Astrocyte (in vitro differentiated cells and primary cell): ENCODE results near the gene ASIC3. TPM values are rescaled to one million over a fixed set of nuclear protein-coding genes. Genes with fewer than 3 reads are reported as not detected.

Source experiments
- DNase-seq: peaks from one replicate; pipeline ENCODE4 v3.0.0-alpha.2; 2010; ENCODE audit warnings: low read depth
- FAIRE-seq: peaks from 2 replicates; lab custom pipeline; 2011; peaks lifted over from hg19 to GRCh38; lab: Jason Lieb, UNC
- H2AFZ ChIP-seq: 2 replicates; pipeline ENCODE4 v1.6.0; 2012; ENCODE audit warnings: low read depth, low read length, inconsistent platforms
- H3K27ac ChIP-seq: 2 replicates; pipeline ENCODE4 v1.5.1; 2011; ENCODE audit warnings: low read depth, low read length, inconsistent platforms
- H3K27me3 ChIP-seq: 2 replicates; pipeline ENCODE4 v1.6.0; 2011; ENCODE audit warnings: low read length, inconsistent platforms; ENCODE audit not compliant: insufficient read depth
- H3K36me3 ChIP-seq: 2 replicates; pipeline ENCODE4 v1.5.1; 2011; ENCODE audit warnings: low read length, inconsistent platforms; ENCODE audit not compliant: insufficient read depth
- H3K4me1 ChIP-seq: 2 replicates; pipeline ENCODE4 v1.5.1; 2011; ENCODE audit warnings: low read length, inconsistent platforms; ENCODE audit not compliant: insufficient read depth
- H3K4me2 ChIP-seq: 2 replicates; pipeline ENCODE4 v1.6.0; 2012; ENCODE audit warnings: low read length, inconsistent platforms
- H3K4me3 ChIP-seq: 2 replicates; pipeline ENCODE4 v1.5.1; 2011; ENCODE audit warnings: low read depth, mild to moderate bottlenecking, low read length, inconsistent platforms; ENCODE audit not compliant: insufficient read depth
- H3K79me2 ChIP-seq: 2 replicates; pipeline ENCODE4 v1.6.0; 2012; ENCODE audit warnings: mild to moderate bottlenecking, low read length, inconsistent platforms; ENCODE audit not compliant: insufficient read depth
- H3K9ac ChIP-seq: 2 replicates; pipeline ENCODE4 v1.6.0; 2012; ENCODE audit warnings: mild to moderate bottlenecking, low read length, inconsistent platforms
- H3K9me3 ChIP-seq: 2 replicates; pipeline ENCODE4 v1.5.1; 2012; ENCODE audit warnings: low read depth, mild to moderate bottlenecking, low read length, inconsistent platforms; ENCODE audit not compliant: insufficient read depth
- H4K20me1 ChIP-seq: 2 replicates; pipeline ENCODE4 v1.6.0; 2012; ENCODE audit warnings: low read length, inconsistent platforms; ENCODE audit not compliant: insufficient read depth
- H3K27ac Mint-ChIP-seq: one replicate; pipeline ENCODE4 v1.8.0; 2021; ENCODE audit warnings: mild to moderate bottlenecking, mixed read lengths; ENCODE audit not compliant: unreplicated experiment
- H3K27me3 Mint-ChIP-seq: one replicate; pipeline ENCODE4 v1.8.0; 2021; ENCODE audit warnings: low read depth, mixed read lengths; ENCODE audit not compliant: unreplicated experiment
- H3K36me3 Mint-ChIP-seq: one replicate; pipeline ENCODE4 v1.8.0; 2021; ENCODE audit warnings: low read depth, mixed read lengths; ENCODE audit not compliant: unreplicated experiment
- H3K4me1 Mint-ChIP-seq: one replicate; pipeline ENCODE4 v1.8.0; 2021; ENCODE audit warnings: low read depth, mixed read lengths; ENCODE audit not compliant: unreplicated experiment
- H3K4me3 Mint-ChIP-seq: one replicate; pipeline ENCODE4 v1.8.0; 2021; ENCODE audit warnings: mild to moderate bottlenecking, moderate library complexity, mixed read lengths; ENCODE audit not compliant: unreplicated experiment
- H3K9me3 Mint-ChIP-seq: one replicate; pipeline ENCODE4 v1.8.0; 2021; ENCODE audit warnings: mild to moderate bottlenecking, mixed read lengths; ENCODE audit not compliant: unreplicated experiment
- EZH2 ChIP-seq: IDR thresholded peaks from 2 replicates; pipeline ENCODE4 v1.6.1; 2012; ENCODE audit warnings: mild to moderate bottlenecking, low read length, inconsistent platforms; ENCODE audit not compliant: insufficient read depth
- total RNA-seq: library from RNA; stranded (reverse); gene quantifications from 2 replicates; pipeline ENCODE4 v1.2.1, GENCODE V29; 2021
- TF ChIP-seq, protein P1 (sequence below): IDR thresholded peaks from 2 replicates; pipeline ENCODE4 v1.5.1; 2011; ENCODE audit warnings: low read depth, mild to moderate bottlenecking, inconsistent platforms, low read length, moderate library complexity; ENCODE audit not compliant: insufficient read depth

Gene ASIC3
- total RNA-seq, 1 donor from 2014 or later: 3.9 TPM

DNA sequence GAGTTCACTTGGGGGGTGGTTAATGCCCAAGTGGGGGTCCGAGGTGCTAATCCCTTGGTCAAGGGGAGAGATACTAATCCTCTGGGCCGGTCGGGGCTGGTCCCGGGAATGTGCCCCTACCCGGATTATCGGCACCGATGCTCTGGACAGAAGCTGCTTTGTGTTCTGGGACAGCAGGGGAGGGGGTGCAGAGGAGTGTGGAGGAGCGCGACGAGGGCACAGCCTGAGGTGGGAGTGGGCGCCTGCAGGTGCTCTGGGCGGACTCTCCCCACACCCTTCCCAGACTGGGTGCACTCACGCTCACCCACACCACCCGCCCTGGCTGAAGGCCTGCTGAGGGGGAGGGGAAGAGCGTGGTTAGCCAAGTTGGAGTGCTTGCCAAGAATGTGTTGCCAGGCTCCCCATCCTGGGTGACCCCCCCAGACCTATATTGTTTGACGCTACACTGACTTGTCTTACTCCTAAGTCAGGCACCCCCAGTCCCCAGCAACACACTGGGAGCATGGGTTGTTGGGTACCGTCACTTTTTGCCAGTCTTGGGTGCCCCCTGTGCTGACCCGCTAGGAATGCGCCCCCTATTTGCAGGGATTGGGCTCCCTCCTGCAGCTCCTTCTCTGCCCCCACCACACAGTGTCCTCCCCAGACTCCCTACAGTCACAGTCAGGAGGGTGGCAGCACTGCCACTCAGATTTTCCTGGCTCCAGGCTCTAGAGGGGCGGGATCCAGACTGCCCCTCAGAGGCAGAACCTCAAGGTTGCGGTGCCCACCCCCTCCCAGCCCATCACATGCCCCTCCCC, 12.3 kb downstream of the ASIC3 start:
- Mint-ChIP-seq H3K36me3 (peaks cover 5% of the 10 kb centered on the region), H3K4me1 (peaks cover 31% of the 10 kb centered on the region), H3K27ac (peak overlapping the region; percentile 83), H3K4me3 (peak overlapping the region; percentile 94), H3K27me3 (no peaks in the 10 kb centered on the region), H3K9me3 (no peaks in the 10 kb centered on the region)
- H3K4me2 ChIP-seq: peak overlapping the region; percentile 91
- FAIRE-seq (no peak), DNase-seq (no peak)
- peaks cover 51% of the 10 kb centered on the region for H3K79me2 ChIP-seq
- peak overlapping the region; percentile 81 for H3K9ac ChIP-seq
- H3K27me3 ChIP-seq: no peaks in the 10 kb centered on the region
- peak overlapping the region; percentile 93 for H3K27ac ChIP-seq
- peaks cover 6% of the 10 kb centered on the region for H3K36me3 ChIP-seq
- H3K4me3 ChIP-seq: peak overlapping the region; percentile 80
- H3K9me3 ChIP-seq: no peaks in the 10 kb centered on the region
- no peak overlapping the region for H2AFZ ChIP-seq
- peaks cover 54% of the 10 kb centered on the region for H3K4me1 ChIP-seq
- peaks cover 50% of the 10 kb centered on the region for H4K20me1 ChIP-seq
- no peak for TF ChIP-seq EZH2
- TF ChIP-seq, protein P1, sequence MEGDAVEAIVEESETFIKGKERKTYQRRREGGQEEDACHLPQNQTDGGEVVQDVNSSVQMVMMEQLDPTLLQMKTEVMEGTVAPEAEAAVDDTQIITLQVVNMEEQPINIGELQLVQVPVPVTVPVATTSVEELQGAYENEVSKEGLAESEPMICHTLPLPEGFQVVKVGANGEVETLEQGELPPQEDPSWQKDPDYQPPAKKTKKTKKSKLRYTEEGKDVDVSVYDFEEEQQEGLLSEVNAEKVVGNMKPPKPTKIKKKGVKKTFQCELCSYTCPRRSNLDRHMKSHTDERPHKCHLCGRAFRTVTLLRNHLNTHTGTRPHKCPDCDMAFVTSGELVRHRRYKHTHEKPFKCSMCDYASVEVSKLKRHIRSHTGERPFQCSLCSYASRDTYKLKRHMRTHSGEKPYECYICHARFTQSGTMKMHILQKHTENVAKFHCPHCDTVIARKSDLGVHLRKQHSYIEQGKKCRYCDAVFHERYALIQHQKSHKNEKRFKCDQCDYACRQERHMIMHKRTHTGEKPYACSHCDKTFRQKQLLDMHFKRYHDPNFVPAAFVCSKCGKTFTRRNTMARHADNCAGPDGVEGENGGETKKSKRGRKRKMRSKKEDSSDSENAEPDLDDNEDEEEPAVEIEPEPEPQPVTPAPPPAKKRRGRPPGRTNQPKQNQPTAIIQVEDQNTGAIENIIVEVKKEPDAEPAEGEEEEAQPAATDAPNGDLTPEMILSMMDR: no peak

DNA sequence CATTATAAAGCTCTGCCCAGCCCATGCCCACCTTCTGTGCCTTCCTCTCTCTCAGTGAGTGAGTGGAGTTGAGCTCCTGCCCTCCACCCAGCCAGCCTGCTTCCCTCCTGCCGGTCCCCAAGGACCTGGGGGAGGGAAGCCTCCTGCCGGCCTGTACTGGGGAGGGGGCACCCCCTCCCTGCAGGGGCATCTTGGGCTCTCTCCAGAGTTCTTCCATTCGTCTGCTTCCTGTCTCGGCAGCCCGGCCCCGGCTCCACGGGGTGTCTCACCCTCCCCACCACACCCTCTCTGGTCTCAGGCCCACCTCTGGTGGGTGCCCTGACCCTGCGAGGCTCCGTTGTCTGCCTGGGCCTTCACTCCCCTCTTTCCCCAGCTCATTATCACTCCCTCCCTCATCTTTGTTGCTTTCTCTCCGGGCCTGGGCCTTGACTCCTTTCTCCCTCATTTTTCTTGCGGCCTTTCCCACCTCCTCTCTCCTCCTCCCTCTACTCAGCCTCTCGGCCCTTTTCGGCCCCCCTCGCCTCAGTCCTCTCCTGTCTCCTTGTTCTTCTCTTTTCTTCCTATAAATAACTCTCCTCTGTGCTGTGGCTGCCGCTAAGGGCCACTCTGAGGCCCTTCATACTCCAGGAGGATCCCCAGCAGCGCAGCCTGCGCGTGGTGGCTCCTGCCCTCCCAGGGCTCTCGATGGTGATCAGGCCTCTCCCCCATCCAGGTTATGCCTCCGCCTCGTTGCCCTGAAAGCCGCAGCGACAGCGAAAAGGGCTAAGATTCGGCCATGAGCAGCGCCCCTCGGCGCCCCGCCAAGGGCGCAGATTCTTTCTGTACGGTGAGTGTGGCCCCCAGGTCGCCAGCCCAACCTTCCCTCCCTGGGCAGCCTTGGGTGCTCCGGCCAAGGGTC, 13.1 kb downstream of the ASIC3 start:
- no peaks in the 10 kb centered on the region for H3K9me3 ChIP-seq
- FAIRE-seq (no peak), DNase-seq (no peak)
- no peaks in the 10 kb centered on the region for H3K27me3 Mint-ChIP-seq
- peak overlapping the region; percentile 93 for H3K27ac ChIP-seq
- H3K27me3 ChIP-seq: no peaks in the 10 kb centered on the region
- peak overlapping the region; percentile 60 for H3K27ac Mint-ChIP-seq
- H2AFZ ChIP-seq: no peak overlapping the region
- peak overlapping the region; percentile 94 for H3K4me3 Mint-ChIP-seq
- TF ChIP-seq EZH2: no peak
- TF ChIP-seq, protein P1: no peak
- H3K4me1 Mint-ChIP-seq: peaks cover 26% of the 10 kb centered on the region
- peaks cover 9% of the 10 kb centered on the region for H3K36me3 ChIP-seq
- H3K79me2 ChIP-seq: peaks cover 53% of the 10 kb centered on the region
- peak overlapping the region; percentile 81 for H3K9ac ChIP-seq
- H3K9me3 Mint-ChIP-seq: no peaks in the 10 kb centered on the region
- H4K20me1 ChIP-seq: peaks cover 56% of the 10 kb centered on the region
- peaks cover 4% of the 10 kb centered on the region for H3K36me3 Mint-ChIP-seq
- H3K4me1 ChIP-seq: peaks cover 54% of the 10 kb centered on the region
- H3K4me2 ChIP-seq: peak overlapping the region; percentile 91
- H3K4me3 ChIP-seq: peak overlapping the region; percentile 80
